Osteoblast (primary cell): ENCODE measurements around the gene ACAD11. TPM values are rescaled to one million over a fixed set of nuclear protein-coding genes. Genes with fewer than 3 reads are reported as not detected.
A peak's percentile ranks its signal among the peaks of the same experiment; 100 is the strongest.

Experiments
- DNase-seq: peaks from one replicate; pipeline ENCODE4 v3.0.0; 2011; ENCODE audit warnings: low spot score, mixed read lengths; ENCODE audit not compliant: insufficient read length; ENCODE audit errors: missing footprints
- H2AFZ ChIP-seq: 2 replicates; pipeline ENCODE4 v1.6.0; 2011; ENCODE audit warnings: mild to moderate bottlenecking, low read length
- H3K27ac ChIP-seq: 2 replicates; pipeline ENCODE4 v1.5.1; 2011; ENCODE audit warnings: mild to moderate bottlenecking, low read depth, low read length, moderate library complexity
- H3K27me3 ChIP-seq: 2 replicates; pipeline ENCODE4 v1.6.0; 2012; ENCODE audit warnings: mild to moderate bottlenecking, control low read depth, inconsistent platforms, low read length, moderate library complexity; ENCODE audit not compliant: insufficient read depth
- H3K36me3 ChIP-seq: 2 replicates; pipeline ENCODE4 v1.5.1; 2011; ENCODE audit warnings: mild to moderate bottlenecking, low read length, control low read depth, moderate library complexity; ENCODE audit not compliant: insufficient read depth
- H3K4me1 ChIP-seq: 2 replicates; pipeline ENCODE4 v1.5.1; 2011; ENCODE audit warnings: mild to moderate bottlenecking, low read length, control low read depth, moderate library complexity; ENCODE audit not compliant: insufficient read depth
- H3K4me2 ChIP-seq: 2 replicates; pipeline ENCODE4 v1.6.0; 2011; ENCODE audit warnings: mild to moderate bottlenecking, low read length; ENCODE audit not compliant: insufficient read depth
- H3K4me3 ChIP-seq: fragments of 200-600 bp; sonication (generic); 3 replicates; pipeline ENCODE4 v1.5.1; 2012; ENCODE audit warnings: mild to moderate bottlenecking, low read length, inconsistent platforms; ENCODE audit not compliant: insufficient read depth
- H3K79me2 ChIP-seq: 2 replicates; pipeline ENCODE4 v1.6.0; 2012; ENCODE audit warnings: mild to moderate bottlenecking, low read length, control low read depth, inconsistent platforms; ENCODE audit not compliant: insufficient read depth
- H3K9me3 ChIP-seq: 2 replicates; pipeline ENCODE4 v1.5.1; 2011; ENCODE audit warnings: low read depth, low read length, control low read depth
- H4K20me1 ChIP-seq: 2 replicates; pipeline ENCODE4 v1.6.0; 2012; ENCODE audit warnings: mild to moderate bottlenecking, low read length, control low read depth; ENCODE audit not compliant: insufficient read depth
- total RNA-seq: library from RNA; depleted of rRNA; stranded (reverse); fragments of >200 nt; gene quantifications from 2 replicates; pipeline ENCODE4 v1.2.3, GENCODE V29; 2012
- TF ChIP-seq, protein P1 (sequence below): IDR thresholded peaks from 2 replicates; pipeline ENCODE4 v1.5.1; 2011; ENCODE audit warnings: mild to moderate bottlenecking, low read depth, low read length, moderate library complexity; ENCODE audit errors: extremely low read depth

ACAD11 gene
- total RNA-seq, 1 donor: 31.1 TPM

DNA sequence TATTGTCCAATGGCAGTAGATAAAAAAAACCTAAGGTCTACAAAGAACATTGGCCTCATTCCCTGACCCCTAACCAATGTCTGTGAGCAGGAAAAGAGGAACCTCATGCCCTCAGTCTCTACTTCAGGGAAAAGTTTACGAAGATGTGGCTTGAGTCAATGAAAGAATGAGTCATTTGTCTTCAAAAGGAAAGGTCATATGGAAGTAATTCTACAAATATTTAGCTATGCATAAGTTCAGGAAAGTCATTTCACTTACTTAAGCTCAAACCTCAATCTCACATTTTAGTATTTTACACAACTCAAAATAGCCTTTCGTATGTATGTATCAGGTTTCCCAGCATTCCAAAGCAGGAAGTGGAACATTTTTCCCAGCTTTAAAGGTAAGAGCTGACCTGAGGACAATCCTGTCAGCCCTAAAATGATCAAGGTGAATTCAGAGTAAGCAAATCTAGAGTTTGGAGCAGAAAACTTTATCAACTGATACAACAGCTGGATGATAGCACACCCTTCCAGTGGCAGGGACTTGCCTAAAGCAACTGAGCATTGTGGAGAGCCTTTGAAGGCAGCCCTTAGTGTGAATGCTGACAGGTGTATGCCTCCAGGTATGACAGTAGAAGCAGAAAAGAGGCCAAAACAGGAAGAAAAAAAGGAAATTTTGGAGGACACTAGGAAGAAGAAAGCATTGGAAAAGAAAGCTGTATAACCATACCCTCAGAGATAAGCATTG lies 116.4 kb downstream of the ACAD11 start:
- no peaks in the 10 kb centered on the region for H3K9me3 ChIP-seq
- peak; percentile 76 for DNase-seq
- H3K79me2 ChIP-seq: no peaks in the 10 kb centered on the region
- H3K36me3 ChIP-seq: peaks cover 12% of the 10 kb centered on the region
- TF ChIP-seq, protein P1, sequence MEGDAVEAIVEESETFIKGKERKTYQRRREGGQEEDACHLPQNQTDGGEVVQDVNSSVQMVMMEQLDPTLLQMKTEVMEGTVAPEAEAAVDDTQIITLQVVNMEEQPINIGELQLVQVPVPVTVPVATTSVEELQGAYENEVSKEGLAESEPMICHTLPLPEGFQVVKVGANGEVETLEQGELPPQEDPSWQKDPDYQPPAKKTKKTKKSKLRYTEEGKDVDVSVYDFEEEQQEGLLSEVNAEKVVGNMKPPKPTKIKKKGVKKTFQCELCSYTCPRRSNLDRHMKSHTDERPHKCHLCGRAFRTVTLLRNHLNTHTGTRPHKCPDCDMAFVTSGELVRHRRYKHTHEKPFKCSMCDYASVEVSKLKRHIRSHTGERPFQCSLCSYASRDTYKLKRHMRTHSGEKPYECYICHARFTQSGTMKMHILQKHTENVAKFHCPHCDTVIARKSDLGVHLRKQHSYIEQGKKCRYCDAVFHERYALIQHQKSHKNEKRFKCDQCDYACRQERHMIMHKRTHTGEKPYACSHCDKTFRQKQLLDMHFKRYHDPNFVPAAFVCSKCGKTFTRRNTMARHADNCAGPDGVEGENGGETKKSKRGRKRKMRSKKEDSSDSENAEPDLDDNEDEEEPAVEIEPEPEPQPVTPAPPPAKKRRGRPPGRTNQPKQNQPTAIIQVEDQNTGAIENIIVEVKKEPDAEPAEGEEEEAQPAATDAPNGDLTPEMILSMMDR: no peak
- no peak overlapping the region for H3K4me3 ChIP-seq
- no peaks in the 10 kb centered on the region for H4K20me1 ChIP-seq
- peak overlapping the region; percentile 92 for H3K27ac ChIP-seq
- peak overlapping the region; percentile 49 for H3K4me2 ChIP-seq
- H3K4me1 ChIP-seq: peaks cover 21% of the 10 kb centered on the region
- H3K27me3 ChIP-seq: no peaks in the 10 kb centered on the region
- H2AFZ ChIP-seq: no peak overlapping the region

DNA sequence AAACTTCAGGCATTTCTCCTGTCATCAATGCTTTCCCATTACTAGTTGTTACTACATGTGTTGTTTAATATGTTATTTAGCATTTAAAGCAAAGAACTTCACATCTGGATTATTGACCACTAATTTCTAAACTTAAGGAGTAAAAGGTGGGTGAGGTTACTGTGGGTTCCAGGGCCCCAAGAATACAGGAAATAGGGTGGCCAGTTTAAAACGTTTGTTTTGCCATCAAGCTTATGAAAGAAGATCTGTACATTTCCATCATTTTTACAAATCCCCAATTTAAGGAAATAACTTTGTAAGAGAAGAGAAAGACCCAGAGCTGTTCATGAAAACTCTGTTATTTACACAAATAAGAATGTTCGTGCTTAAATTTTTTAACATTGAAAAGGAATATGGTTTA lies 117.0 kb downstream of the ACAD11 start:
- DNase-seq: no peak
- Histone ChIP-seq H3K9me3 (no peaks in the 10 kb centered on the region), H3K36me3 (peaks cover 12% of the 10 kb centered on the region), H3K79me2 (no peaks in the 10 kb centered on the region), H4K20me1 (no peaks in the 10 kb centered on the region), H3K4me3 (no peak overlapping the region), H3K27ac (peak overlapping the region; percentile 92), H3K27me3 (no peaks in the 10 kb centered on the region), H2AFZ (no peak overlapping the region), H3K4me2 (peak overlapping the region; percentile 3), H3K4me1 (peaks cover 21% of the 10 kb centered on the region)
- TF ChIP-seq, protein P1: no peak

DNA sequence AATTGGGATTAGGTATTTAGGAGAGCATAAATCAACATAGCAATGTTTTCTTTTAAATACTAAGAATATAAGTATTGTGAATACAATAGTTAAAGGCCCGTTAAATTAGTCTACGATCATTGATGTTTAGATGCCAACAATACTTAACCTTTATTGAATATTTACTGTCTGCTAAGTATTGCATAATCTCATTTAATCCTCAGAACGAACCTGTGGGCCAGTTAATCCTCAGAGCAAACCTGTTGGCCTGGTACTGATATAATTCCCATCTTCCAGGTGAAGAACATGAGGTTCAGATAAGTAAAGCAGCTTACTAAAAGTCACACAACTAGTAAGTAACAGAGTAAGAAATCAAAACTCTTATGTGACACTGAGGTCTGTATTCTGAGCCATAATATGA lies 119.9 kb downstream of the ACAD11 start:
- Histone ChIP-seq H3K9me3 (no peaks in the 10 kb centered on the region), H3K4me3 (no peak overlapping the region), H2AFZ (no peak overlapping the region), H3K27ac (no peak overlapping the region), H3K4me2 (no peak overlapping the region), H3K36me3 (peaks cover 12% of the 10 kb centered on the region), H3K27me3 (no peaks in the 10 kb centered on the region), H4K20me1 (no peaks in the 10 kb centered on the region), H3K4me1 (peaks cover 24% of the 10 kb centered on the region), H3K79me2 (peaks cover 3% of the 10 kb centered on the region)
- DNase-seq: no peak
- TF ChIP-seq, protein P1: no peak

DNA sequence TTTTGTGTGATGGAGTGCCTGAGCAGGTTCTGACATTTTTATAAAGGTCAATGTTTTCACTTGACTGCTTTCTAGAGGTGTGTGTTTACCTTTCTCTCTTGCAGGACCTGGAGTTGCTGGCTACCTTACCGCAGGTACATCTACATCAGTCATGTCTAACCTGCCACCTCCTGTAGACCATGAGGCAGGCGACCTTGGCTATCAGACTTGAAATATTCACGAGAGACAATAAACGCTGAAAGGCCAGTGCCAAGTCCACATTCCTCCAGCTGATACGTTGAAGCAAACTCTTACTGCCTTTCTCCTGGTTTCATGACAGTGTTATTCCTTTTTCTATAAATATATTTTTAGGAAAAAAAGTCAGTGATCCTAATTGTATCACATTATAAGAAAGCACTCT lies 121.5 kb downstream of the ACAD11 start:
- H3K4me3 ChIP-seq: no peak overlapping the region
- H3K36me3 ChIP-seq: peaks cover 12% of the 10 kb centered on the region
- H2AFZ ChIP-seq: no peak overlapping the region

More for the DNA sequence above, 121.5 kb downstream of the ACAD11 start:
- Histone ChIP-seq H3K4me2 (no peak overlapping the region), H3K27ac (no peak overlapping the region), H3K27me3 (no peaks in the 10 kb centered on the region), H3K79me2 (peaks cover 3% of the 10 kb centered on the region), H3K9me3 (no peaks in the 10 kb centered on the region), H3K4me1 (peaks cover 17% of the 10 kb centered on the region), H4K20me1 (no peaks in the 10 kb centered on the region)
- TF ChIP-seq, protein P1: no peak
- DNase-seq: no peak
